ENCODE measurements around the gene TREML1.
"Not testable (repeated sequence)": the region's sequence is repeated elsewhere in the genome, so short reads cannot be mapped to it uniquely, and the experiment has no call there.

Gene TREML1, protein sequence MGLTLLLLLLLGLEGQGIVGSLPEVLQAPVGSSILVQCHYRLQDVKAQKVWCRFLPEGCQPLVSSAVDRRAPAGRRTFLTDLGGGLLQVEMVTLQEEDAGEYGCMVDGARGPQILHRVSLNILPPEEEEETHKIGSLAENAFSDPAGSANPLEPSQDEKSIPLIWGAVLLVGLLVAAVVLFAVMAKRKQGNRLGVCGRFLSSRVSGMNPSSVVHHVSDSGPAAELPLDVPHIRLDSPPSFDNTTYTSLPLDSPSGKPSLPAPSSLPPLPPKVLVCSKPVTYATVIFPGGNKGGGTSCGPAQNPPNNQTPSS

DNA sequence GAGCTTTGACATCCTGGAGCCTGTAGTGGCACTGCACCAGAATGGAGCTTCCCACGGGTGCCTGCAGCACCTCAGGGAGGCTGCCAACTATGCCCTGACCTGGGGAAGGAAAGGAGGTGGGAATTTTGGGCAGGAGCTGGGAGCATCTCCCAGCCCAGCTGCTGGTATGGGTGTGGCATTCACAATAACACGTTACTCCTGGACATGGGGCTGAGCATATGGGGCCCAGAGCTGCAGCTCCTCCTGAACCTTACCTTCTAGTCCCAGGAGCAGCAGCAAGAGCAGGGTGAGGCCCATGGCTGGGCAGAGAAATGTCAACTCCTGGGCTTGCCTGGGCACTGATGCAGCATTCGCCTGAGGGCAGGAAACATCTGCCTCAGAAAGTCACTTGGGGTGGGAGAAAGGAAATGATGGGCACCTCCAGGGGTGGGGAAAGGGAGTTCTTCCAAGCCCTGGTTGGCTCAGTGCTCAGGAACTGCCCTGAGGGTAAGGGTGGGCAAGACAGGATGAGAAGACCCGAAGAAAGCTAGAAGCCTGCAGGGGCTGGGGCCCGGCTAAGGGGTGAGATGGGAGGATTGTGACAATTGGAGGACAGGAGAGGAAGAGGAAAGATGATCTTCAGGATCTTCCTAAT lies at the start of gene TREML1:
TSS of gene TREML1 (minus strand) at position 356 of the 634 bp plus-strand sequence. CDS start at position 297, 59 bp downstream.
- DNase-seq: no peak

DNA sequence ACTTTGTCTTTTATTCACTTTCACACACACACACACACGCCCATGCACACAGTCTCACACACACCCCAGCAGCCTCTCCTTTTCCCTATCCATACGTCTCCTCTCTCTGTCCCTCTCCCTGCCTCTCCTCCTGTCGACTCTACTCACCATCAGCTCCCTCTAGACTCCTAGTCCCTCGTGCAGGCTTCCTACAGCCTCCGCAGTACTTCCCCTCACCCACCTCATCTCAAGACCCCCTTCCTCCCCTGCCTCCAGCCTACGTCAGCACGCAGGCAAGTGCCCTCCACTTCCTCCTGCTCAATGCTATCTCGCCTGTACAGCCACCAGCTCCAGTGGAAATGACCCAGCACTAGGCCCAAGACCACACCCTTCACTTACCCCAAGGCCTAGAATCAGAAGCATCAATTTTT lies 47.6 kb upstream of the TREML1 start:
- DNase-seq: no peak

DNA sequence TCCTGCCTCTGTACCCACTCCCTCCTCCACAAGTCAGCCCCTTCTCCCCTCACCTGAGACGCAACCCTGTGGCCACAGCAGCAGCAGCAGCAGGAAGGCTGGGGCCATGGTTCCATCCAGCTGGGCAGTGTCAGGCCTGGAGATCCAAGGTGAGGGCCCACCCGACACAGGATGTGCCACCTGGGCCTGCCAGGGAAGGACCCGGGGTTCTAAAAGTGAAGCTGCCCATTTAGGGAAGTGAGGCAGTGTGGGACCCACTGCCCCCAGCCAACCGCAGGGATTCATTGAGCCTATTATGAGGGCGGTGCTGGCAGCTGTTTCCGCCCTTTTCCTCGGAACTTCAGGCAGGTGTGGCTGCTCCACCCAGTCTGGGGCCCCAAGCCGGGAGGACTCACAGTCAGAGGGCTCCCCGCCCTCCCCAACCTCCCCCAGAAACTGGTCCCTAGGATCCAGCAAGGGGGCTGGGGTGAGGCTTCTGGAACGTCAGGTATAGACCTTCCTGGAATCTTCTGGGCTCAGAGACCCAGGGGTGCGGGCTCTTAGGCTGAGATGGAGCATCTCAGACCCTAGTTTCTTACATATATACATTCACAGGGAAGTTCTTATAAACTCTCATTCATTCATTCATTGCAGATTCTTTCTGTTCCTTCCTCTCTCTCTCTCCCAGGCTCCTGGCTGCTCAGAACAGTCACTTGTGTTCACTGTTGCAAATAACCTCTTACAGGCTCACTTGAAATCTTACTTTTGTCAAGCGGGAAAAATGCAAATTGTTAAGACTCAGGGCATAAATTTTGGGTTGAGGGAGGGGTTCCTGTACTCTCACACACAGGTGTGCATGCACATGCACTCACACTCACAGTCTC lies 47.0 kb upstream of the TREML1 start, which contains the start of gene TREML2:
TSS of gene TREML2 (minus strand) at position 249 of the 863 bp plus-strand sequence. CDS start at position 108, 141 bp downstream.
- DNase-seq: no peak

DNA sequence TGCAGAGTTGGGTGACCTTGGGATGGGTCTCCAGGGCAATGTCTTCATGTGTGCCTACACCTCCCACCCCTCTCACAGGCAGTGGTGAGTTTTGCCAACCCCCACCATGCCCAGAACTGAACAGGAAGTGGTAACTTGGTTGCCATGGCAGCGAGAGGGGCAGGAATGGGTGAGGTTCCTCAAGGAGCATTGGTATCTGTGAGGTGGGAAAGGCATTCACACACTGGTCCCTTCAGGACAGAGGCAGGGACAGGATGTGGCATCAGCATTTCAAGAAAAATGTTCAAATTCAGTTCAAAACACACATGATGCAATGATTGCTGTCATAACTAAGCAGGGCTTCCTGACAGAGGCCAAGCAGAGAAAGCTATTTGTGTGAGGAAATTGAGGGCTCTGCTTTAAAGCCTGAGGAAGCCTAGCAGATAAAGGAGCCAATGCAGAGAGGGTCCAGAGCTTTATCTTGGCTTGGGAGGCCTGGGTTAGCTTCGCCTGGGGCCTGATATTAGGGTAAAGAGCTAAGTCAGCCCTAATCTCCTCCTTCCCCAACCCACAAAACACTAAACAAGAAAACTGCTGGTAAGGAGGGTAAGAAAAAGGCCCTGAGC lies 46.3 kb upstream of the TREML1 start:
- DNase-seq: peak; percentile 37

DNA sequence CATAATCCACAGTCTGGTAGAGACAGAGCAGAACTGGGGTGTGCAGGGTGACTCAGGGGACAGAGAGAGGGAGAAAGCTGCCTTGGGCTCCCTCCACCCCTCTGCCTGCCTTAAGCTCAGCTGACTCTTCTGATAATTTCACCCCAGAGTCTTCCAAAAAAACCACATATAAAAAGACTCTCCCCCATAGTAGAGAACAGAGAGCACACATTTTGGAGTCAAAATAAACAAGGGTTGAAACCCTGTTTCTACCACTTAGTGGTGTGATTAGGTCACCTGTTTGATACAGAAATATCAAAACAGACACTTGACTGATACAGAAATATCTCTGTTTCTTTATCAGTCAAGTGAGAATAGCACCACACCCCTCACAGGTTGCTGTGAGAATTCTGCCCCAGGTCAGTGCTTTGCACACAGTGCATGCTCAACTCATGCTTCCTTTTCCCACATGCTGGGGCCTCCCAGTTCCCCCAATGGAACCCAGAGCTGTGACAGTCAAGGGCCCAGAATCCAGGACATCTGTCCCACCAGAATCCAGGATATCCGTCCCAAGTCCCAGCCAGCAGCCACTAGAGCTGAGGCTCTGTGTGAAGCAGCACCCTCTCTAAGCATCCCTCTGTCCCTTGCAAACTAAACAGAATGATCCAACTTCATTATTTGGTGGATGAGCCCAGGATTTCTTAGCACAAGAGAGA lies 45.6 kb upstream of the TREML1 start:
- no peak for DNase-seq

DNA sequence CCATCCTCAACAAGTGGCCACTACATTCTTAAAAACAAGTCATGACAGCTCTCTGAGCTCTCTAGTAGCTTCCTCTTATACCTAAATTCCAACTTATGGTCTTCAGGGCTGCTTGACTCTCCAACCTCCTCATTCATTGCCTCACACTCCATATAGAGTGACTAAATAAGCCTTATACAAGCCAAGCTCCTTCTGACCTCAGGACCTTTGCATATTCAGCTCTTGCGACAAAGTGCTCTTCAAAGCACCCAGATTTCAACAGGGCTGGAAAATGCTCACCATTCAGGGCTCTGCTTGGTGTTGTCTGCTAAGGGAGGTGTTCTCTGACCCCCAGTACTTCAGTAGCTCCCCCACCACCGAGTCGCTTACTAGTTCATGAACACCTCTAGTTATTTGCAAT lies 43.1 kb upstream of the TREML1 start:
- DNase-seq: no peak

DNA sequence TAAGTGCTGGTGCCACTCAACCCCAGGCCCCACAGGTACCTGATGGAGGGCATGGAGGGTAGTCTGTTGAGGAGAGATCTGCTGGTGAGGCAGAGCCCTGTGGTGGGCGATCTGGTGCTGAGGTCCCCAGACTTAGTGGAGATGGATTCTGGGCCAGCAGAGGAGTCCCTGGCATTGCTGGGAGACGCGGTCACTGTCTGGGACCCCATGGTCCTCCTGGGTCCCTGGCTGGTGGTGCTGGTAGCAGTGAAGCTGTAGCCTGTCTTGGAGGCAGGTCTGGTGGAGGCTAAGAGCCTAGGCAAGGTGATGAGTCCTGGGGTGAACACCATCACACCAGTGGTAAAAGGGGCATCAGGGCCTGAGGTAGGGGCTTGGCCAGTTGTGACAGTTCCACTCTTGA lies 40.2 kb upstream of the TREML1 start:
- DNase-seq: no peak

DNA sequence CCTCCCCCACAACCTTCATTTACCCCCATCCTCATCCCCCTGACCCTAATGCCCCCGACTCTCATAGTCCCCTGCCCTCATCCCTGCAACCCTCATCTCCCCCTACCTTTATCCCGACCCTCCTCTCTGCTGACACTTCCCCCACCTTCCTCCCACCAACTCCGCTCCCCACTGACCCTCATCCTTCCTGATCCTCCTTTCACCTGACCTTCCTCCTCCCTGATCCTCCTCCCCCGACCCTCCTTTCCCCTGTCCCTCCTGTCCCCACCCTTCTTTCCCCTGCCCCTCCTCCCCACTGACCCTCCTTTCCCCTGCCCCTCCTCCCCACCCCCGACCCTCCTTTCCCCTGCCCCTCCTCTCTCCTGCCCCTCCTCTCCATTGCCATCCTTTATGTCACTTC lies 39.7 kb upstream of the TREML1 start:
- DNase-seq: no peak

DNA sequence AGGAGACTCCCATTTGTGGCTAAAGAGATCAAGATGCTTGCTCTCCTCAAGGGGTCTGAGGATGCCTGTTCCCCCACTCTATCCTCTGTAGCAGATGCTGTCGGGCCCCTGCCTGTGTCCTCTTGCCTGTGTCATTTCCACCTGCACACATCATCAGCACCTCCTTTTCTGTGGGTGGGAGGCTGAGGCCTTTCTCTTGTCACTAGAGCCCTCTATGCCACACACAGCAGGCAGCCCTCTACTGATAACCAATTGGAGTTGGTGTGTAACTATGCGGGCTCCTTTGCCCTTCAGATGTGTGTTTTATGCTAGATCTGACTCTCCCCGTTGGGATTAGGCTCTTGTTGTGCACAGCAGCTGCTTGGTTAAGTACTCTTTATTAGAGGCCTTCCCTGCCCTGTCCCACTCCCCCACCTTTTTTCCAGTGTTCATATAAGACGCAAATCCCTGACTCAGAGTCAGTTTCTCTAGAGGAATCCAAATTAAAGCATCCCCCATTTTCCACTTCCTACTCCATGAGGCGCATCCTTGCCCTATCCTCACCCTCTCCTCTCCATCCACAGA lies 39.1 kb upstream of the TREML1 start:
- DNase-seq: no peak

DNA sequence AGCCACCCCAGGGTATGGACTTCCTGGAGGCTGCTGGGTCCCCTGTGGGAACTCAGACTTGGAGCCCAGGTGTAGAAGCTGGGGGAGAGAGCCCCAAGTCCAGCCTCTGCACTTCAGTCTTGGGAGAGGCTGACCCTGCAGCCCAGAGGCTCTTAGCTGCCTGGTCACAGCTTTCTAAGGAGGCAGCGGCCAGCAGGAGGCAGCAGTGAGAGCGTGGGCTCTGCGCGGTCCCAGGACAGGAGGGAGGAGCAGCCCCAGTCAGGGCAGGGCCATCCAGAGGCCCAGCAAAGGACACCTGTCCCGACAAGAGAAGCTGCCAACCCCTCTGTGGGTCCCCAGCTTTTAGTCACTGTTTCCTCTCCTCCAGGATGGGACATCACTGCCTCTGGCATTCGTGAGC lies 37.4 kb upstream of the TREML1 start:
- peak; percentile 41 for DNase-seq

DNA sequence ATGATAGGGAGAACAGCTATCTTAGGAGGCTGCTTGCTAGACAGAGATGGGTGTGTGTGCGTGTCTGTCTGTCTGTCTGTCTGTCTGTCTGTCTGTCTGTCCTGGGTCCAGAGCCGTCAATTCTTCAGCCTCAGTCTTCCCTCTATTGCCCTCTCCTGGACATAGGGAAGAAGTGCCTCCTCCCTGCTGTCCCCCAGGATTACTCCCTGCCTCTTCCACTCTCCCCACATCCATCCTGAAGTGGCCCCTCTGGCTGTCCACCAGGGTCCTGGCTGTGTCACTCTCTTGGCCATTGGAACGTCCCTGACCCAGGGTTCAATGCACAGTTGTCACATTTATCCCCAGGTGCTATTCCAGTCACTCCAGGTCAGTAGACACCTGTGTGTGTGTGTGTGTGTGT lies 36.6 kb upstream of the TREML1 start:
- no peak for DNase-seq

DNA sequence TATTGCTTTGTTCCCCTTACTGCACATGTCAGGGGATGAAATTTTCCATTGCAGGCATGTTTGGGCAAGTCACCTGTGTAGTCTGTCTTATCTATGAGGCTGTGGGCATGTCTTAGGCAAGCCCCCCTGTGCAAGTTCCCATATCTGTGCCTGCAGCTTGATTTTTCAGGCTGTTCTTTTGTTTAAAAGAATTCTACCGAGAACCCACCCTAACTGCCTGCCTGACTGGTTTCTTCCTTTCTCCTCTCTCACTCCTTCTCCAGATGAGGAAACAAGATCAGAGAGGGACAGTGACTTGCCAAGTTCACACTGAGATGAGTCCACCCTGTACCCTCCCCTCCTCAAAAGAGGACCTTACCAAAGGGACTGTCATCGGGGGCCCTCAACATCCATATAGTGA lies 35.8 kb upstream of the TREML1 start:
- no peak for DNase-seq

DNA sequence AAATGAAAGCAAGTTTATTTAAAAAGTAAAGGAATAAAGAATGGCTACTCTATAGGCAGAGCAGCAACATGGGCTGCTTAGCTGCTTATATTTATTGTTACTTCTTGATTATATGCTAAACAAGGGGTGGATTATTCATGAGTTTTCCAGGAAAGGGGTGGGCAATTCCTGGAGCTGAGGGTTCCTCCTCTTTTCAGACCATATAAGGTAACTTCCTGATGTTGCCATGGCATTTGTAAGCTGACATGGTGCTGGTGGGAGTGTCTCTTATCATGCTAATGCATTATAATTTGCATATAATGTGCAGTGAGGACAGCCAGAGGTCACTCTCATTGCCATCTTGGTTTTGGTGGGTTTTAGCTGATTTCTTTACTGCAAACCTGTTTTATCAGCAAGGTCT lies 34.9 kb upstream of the TREML1 start:
- DNase-seq: not testable (repeated sequence)

DNA sequence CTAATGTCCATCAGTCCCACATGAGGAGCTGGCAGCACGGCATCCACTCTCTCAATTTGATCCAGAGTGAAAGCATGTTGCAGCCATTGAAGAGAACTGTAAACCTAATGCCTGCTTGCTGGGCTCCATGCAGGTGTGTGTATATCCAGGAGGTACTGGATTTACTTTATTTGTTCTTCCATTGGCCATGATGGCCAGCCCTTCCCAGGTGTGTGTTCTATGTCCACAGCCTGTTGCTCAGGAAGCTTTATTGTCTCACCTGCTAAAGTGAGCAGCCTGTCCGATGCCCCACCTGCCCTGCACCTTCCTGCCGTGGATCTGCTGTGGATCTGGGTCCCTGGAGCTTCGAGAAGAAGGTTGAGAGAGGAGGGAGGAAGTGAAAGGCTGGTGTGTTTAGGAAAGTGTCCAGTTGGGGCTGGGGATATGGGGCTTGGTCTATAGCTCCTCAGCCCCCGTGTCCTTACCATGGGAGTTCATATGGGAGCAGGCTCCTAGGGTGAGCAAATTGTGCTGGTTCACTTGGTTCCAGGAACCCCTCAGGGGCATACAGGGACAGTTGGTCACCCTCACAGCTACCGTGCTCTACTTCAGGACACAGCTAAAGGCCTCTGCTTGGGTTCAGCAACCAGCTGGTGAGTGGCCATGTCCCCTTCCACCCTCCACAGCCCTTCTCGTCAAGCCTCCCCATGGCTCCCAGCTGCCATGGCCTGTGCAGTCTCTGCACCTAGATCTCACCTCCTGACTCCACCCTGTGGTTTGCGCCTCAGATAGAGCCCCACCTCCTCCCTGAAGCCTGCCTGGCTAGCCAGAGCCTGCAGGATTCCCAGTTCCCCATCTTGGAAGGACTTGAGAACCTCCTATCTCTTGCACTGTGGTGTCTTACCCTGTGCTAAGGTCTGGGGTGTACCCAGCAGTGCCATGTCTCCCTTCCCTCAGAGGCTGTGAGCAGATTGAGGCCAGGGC lies 34.1 kb upstream of the TREML1 start:
- no peak for DNase-seq

DNA sequence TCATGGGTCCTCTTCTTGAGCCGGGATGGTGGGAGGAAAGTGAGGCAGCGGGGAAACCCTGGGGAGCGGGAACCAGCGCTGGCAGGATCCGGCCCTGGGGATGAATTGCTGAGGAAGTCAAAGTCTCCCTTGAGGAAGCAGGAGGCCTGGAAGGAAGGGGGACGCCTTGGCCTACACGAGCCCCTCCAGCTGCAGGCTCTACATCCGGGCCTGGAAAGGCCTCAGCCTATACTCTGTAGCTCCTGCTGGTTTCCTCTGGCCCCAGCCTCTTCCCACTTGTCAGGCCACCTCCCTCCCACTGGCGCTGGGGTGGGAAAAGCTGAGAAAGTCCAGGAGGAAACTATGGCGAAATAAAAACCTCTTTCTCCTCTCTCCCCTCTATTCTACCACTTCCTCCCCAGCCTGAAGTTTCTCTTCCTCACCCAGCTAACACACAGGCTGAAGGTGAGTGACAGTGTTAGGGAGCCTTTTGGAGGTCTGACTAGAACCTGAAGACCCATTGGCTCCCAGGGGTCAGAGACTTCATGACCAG lies 31.9 kb upstream of the TREML1 start:
- no peak for DNase-seq

DNA sequence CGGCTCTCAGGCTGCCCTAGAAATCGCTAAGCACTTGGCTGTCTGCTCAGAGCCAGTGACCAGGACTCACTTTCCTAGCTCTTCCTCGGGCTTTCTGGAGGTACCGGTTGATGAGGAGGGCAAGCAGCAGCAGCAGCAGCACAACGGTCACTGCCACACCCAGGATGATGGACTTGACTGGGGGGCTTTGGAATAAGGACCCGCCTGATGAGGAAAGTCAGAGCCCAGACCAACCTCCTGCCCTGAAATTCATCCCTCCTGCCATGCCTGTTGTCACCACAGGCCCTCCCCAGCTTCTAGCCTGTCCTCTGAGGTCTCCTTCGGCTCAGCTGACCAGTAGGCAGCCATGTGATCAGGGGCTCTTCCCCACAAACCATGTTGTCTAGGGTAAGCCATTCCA lies 30.6 kb upstream of the TREML1 start:
- no peak for DNase-seq

DNA sequence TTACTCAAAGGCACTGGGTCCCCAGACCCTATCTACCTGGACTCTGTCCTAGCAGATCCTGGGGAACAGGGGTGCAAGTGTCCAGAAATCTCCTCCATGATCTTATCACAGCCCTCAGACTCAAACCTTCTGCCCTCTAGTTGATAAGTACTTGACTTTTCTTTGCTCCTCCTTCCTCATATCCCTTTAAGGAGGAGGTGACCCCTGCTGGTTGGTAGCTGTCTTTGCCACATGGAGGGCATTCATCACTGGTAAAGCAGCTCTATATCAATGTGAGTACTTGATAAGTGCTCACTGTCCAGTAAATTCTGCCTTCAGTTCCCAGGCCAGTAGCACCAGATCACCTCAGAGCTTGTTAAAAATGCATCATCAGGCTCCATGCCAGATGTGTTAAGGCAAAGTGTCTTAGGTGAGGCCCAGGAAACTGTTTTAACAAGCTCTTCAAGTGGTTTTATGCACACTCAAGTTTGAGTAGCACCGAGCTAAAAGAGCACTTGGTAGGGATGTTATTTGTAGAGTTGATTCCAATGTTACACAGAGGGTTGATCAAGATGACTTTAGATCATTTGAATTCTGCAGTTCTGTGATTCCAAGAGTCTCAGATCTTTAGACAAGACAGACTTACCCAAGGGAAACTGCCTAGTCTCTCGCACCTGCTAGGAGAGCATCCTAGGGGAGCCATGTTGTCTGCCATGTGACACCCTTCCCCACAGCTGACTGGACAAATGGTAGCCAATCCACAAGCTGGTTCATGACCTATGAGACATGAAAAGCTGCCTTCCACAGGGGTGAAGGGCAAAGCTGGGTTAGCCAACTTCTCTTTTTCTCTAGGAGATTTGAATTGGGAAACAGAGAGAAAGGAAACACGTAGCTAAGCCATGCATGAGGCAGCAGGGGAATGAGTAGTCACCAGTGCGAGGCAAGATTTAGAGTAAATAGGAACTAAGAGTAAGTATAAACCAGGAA lies 28.2 kb upstream of the TREML1 start:
- no peak for DNase-seq

DNA sequence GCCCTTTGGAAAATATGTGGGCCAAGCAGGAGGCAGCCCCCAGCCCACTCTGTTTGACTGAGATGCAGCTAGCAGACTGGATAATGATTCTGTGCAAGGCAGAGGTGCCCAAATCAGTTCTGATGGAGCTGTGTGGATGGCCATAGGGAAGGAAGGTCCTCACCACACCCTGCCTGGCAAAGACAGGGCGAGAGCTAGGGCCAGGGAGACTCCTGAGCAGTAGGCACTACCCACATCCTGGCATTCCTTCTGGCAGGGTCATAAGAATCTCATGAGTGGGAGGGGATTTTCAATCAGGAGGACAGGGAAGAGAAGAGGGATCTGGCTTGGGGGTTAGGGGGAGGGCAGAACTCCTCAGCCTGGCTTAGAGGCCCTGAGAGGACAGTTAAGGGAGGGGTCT lies 27.4 kb upstream of the TREML1 start:
- no peak for DNase-seq

DNA sequence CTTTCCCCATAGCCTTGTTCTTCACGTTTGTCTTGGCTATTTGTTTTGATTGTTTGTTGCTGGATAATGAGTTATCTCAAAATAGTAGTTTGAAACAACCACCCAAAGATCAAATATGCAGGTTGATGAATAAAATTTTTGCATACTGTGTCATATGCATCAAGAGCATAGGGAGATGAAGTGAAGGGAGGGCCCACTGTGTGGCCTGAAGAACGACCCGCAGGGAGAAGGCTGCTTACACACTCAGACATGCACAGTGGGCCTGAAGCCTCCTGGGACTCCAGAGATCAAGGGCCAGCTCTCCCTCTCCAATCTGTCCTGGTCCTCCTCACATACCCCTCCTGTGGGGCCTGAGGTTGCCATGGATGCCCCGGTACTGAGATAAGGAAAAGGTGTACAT lies 25.0 kb upstream of the TREML1 start:
- DNase-seq: no peak

DNA sequence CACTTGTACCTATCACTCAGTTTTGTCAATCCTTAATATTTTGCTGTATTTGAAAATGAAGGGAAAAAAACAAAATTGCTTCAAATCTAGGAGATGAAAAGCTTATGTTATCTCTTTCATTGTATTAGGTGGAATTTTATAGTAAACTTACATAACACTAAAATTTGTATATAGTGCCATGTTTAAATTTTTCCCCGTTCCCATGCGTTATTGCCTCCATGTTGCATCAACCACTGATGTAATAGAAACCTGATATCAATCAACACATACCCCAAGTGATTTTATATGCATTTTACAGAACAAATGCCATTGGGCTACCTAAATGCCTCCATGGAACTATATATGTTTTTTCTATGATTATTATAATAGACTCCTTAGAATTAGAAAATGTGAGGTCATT lies 23.5 kb upstream of the TREML1 start:
- no peak for DNase-seq

Data from activated CD8-positive, alpha-beta memory T cell treated with anti-CD3 and anti-CD28 coated beads, Interleukin-2, amount 50 U/mL, for 4 hours (primary cell).